ENCODE measurements around the gene YY1.
"Not testable (repeated sequence)": the region's sequence is repeated elsewhere in the genome, so short reads cannot be mapped to it uniquely, and the experiment has no call there.

Gene YY1

GRCh38 chr14:100297320-100298300 is 58.7 kb downstream of the YY1 start:
- DNase-seq: peak; percentile 88

DNA sequence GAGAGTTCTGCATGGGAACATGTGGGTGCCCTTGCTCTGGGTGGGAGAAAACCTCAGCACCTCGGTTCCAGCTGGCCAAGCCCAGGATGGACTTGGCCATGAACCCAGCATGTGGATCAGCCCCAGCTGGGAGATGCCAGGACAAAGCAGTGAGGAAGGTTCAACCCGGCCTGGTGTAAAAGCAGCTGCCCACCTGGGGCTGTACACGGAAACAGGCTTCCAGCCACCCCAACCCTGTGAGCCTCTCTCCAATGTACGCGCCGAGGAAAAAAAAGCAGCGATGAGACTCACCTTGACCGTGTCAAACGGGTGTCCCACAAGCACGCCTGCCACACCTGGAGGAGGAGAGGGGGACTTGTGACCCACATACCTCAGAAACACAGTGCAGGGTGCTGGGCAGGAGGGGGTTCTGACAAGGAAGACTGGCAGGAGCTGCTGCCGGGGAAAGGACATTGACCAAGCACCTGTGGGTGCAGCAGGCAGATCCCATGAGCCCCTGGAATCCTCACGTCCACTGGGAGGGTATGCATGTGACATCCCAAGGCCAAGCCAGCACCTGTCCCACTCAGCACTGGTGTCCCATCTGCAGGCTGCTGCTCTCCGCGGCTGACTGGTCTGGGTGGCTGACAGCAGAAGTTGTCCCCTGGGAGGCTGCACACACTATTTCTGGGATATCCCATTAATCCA is 59.8 kb downstream of the YY1 start:
- DNase-seq: no peak

DNA sequence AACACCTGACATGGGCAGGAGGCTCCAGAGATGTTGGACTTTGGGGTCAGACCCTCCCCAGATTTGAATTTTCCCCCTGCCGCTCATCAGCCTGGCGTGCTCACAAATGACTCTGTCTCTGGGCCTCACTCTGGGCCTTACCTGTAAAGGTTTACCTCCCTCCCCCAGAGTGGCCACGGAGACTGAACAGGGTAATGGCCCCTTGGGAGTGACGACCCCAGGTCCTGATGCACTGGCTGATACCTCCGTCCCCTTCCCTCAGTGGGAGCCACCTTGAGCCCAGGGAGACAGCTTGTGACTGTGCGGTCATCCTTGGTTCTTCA is 60.3 kb downstream of the YY1 start:
- no peak for DNase-seq

GRCh38 chr14:100302616-100303015 is 63.7 kb downstream of the YY1 start:
- no peak for DNase-seq

DNA sequence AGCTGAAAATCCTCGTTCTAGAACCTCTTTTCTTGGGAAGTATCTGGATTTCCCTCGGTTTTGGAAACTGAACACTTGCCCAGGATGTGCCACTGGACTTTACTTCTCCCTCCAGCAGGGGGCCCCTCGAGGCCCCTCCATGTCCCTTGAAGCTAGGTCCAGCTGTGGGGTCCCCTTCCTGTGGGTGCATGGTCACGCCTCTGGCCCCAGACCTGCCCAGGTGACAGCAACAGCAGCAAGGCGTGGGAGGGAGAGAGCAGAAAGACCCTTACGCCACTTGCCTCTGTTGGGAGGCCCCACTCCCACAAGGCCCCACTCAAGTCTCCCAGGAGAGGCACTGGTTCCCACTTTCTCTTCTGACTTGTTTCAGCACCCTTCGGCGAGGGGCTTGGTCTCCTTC is 64.2 kb downstream of the YY1 start:
- no peak for DNase-seq

- DNase-seq: no peak
Measured at GRCh38 chr14:100303925-100304324, 65.0 kb downstream of the YY1 start.

- DNase-seq: no peak
Measured at GRCh38 chr14:100304825-100305323, 65.9 kb downstream of the YY1 start.

- peak; percentile 66 for DNase-seq
Measured at GRCh38 chr14:100305324-100306100, 66.6 kb downstream of the YY1 start.

- DNase-seq: peak; percentile 83
Measured at GRCh38 chr14:100306101-100306997, 67.4 kb downstream of the YY1 start, which contains the start of gene SLC25A29. Gene SLC25A29 (minus strand): TSS chr14:100306444. CDS start chr14:100306232, 212 bp downstream.

- peak; percentile 49 for DNase-seq
Measured at GRCh38 chr14:100306998-100307765, 68.2 kb downstream of the YY1 start.

DNA sequence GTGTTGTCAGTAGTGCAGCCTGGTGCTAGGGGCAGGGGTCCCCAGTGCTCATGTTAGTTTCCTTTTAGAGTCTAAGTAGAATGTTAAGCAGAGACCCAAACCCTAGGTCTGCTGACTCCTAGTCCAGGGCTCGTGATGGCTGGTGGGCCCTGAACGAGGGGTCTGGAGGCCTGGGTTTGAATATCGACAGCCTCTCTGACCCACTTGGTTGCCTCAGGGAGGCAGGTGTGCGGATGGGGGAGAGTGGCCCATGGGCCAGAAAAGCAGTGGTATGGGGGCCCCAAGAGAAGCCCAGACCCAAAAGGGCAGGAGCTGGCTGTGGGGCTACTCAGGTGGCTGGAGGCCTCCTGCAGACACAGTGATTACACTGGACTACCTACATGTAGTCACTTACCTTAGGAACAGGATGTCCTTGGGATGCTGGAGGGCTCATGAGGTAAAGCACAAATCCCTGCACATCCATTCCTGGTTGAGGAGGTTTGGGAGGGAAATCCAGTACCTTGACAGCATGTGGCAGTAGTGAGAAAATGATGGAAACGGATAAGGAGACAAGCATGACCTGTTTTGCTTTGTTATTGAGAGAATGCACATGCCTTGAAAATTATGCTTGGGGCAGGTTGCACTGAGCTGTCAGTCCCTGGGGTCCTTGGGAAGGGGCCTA is 69.0 kb downstream of the YY1 start:
- no peak for DNase-seq

GRCh38 chr14:100308427-100308792 is 69.5 kb downstream of the YY1 start:
- not testable (repeated sequence) for DNase-seq

GRCh38 chr14:100309028-100309737 is 70.2 kb downstream of the YY1 start:
- DNase-seq: no peak

- peak; percentile 57 for DNase-seq
Measured at GRCh38 chr14:100312110-100312876, 73.3 kb downstream of the YY1 start.

DNA sequence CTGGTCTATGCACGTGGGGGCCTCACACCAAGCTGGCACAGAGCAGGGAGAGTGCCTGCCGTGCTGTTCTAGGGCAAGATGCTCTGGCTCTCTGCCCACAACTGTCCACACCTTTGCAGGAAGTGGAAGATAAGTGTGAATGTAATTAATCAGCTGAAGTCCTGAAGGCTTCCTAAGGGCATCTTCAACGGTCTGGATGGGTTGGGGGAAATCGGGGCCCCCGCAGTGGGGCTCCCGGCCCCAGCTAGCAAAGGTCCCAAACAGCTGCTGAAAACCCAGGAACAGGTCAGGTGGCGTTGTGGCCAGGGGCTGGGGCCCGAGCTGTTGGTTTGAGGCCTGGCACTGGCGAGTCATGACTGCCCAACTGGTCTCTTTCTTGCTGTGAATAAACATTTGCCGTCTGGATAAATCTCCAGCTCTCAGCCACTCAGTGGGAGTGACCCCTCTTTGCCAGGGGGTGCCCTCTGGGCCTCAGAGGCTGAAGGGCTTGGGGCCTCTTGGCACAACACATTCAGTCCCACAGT is 74.0 kb downstream of the YY1 start:
- DNase-seq: no peak

- DNase-seq: no peak
Measured at GRCh38 chr14:100313464-100314230, 74.7 kb downstream of the YY1 start.

GRCh38 chr14:100314724-100315123 is 75.8 kb downstream of the YY1 start:
- DNase-seq: no peak

- DNase-seq: no peak
Measured at GRCh38 chr14:100317389-100317788, 78.4 kb downstream of the YY1 start.

All from inflammatory macrophage treated with lipopolysaccharide for 4 hours (primary cell).